ENCODE data around the gene SCN2B. TPM values are rescaled to one million over a fixed set of nuclear protein-coding genes. Genes with fewer than 3 reads are reported as not detected.

Gene SCN2B
- total RNA-seq, 1 donor: not detected

DNA sequence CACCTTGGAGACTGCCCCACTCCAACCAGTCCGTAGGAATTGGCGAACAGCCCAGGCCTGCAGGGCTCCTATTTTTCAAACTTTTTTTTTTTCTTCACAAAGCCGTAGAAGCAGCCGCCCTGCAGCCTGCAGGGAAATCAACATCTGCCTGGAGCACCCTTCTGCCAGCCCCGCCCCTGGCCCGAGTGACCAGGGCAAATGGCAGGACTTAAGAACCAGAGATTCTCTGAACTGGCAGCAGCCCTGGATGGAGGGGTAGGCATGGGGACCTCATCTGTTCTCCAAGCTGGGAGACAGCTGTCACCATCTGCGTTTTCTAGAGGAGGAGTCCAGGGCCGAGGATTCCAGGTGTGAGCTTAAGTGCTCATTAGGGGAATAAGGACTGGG, 5.6 kb downstream of the SCN2B start:
- H3K4me3 ChIP-seq (ENCODE audit: low read depth, low read length): no peak overlapping the region
- DNase-seq (ENCODE audit: low read depth): no peak
- TF ChIP-seq, protein P1, sequence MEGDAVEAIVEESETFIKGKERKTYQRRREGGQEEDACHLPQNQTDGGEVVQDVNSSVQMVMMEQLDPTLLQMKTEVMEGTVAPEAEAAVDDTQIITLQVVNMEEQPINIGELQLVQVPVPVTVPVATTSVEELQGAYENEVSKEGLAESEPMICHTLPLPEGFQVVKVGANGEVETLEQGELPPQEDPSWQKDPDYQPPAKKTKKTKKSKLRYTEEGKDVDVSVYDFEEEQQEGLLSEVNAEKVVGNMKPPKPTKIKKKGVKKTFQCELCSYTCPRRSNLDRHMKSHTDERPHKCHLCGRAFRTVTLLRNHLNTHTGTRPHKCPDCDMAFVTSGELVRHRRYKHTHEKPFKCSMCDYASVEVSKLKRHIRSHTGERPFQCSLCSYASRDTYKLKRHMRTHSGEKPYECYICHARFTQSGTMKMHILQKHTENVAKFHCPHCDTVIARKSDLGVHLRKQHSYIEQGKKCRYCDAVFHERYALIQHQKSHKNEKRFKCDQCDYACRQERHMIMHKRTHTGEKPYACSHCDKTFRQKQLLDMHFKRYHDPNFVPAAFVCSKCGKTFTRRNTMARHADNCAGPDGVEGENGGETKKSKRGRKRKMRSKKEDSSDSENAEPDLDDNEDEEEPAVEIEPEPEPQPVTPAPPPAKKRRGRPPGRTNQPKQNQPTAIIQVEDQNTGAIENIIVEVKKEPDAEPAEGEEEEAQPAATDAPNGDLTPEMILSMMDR (IDR thresholded peaks at IDR 0.05; ENCODE audit: insufficient read depth, low read depth, low read length): no peak

DNA sequence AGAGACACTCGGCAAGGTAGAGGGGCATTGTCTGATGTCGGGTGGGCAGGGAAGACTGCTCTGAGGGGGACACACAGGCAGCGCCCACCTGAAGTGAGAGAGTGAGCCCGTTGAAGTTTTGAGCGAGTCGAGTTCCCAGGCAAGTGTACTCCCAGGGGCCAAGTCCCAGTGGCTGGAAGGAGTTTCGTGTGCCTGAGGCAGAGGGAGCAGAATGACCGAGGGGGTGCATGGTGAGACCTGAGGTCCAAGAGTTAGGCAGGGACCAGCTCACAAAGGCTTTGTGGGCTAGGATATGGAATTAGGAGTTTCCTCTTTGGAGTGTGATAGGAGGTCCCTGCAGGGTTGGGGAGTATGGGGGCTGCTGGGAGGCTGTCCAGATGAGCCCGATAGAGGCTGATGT, 6.2 kb downstream of the SCN2B start:
- H3K4me3 ChIP-seq (ENCODE audit: low read depth, low read length): no peak overlapping the region
- no peak for DNase-seq (ENCODE audit: low read depth)
- TF ChIP-seq, protein P1 (IDR thresholded peaks at IDR 0.05; ENCODE audit: insufficient read depth, low read depth, low read length): no peak

DNA sequence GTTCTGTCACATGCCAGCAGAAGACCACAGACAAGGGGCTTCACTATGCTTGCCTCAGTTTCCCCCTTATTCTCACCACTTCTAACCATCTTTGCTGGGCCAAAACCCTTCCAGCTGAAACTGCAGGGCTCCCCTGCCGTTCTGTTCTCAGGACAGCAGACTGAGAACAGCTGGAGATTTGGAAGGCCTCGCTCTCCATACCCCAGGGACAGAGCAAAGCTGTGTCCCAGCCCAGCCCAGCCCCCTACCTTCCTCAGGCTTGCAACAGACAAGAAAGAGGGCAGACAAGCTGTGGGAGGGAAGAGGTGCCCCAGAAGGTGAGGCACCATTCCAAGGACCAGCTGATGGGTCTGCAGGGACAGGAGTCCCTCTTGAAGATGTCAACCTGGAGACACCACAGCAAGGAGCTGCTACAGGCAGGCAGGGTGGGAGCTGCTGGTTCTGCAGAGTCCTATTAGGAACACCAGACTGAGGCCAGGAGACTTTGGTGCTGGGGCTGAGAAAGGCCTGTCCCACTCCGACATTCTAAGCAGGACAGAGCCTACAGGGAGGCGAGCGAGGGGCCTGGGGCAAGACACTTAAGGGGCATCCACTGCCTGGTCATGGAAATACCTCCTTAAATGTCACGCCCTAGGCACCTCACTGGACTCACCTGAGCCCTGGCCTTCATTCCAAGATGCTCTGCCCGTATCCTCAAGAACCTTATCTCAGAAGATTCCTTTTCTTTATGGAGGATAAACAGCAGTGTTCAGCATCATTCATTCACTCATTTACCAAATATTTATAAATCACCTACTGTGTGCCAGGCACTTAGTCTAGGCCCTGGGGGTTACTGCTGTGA, 6.9 kb downstream of the SCN2B start:
- DNase-seq (ENCODE audit: low read depth): no peak
- no peak overlapping the region for H3K4me3 ChIP-seq (ENCODE audit: low read depth, low read length)
- TF ChIP-seq, protein P1 (IDR thresholded peaks at IDR 0.05; ENCODE audit: insufficient read depth, low read depth, low read length): no peak

DNA sequence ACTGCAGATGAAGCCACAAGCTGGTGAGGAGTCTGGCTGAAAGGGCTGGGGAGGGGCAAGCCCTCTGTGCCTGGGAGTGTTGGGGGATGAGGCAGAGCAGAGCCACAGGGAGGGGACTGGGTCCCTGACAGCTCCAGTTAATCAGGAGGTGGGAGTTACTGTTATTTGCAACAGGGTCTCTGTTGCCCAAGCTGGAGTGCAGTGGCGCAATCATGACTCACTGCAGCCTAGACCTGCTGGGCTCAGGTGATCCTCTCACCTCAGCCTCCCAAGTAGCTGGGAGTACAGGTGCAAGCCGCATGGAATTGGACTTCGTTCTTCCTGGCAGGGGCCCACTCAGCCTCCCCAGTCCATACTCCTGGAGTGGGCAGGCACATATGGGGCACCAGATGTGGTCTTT, 7.7 kb downstream of the SCN2B start:
- TF ChIP-seq, protein P1 (IDR thresholded peaks at IDR 0.05; ENCODE audit: insufficient read depth, low read depth, low read length): no peak
- H3K4me3 ChIP-seq (ENCODE audit: low read depth, low read length): no peak overlapping the region
- no peak for DNase-seq (ENCODE audit: low read depth)

DNA sequence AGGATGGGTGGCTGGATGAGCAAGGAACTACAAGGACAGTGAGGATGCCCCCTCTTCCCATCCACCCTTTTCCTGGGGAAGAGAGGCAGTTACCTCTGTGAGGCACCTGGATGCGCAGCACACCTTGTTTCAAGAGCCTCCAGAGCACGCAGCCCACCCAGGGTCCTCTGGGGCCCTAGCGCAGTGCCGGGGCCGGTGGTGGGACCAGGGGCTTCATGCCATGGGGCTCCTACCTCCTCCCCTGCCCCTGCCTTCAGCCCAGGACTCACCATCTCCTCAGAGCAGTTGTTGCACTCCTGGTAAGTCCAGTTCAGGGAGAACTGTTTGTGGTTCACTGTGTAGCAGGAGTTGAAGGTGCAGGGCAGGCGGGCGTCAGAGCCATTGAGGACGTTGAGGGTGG, 8.1 kb downstream of the SCN2B start:
- TF ChIP-seq, protein P1 (IDR thresholded peaks at IDR 0.05; ENCODE audit: insufficient read depth, low read depth, low read length): no peak
- no peak overlapping the region for H3K4me3 ChIP-seq (ENCODE audit: low read depth, low read length)
- no peak for DNase-seq (ENCODE audit: low read depth)

DNA sequence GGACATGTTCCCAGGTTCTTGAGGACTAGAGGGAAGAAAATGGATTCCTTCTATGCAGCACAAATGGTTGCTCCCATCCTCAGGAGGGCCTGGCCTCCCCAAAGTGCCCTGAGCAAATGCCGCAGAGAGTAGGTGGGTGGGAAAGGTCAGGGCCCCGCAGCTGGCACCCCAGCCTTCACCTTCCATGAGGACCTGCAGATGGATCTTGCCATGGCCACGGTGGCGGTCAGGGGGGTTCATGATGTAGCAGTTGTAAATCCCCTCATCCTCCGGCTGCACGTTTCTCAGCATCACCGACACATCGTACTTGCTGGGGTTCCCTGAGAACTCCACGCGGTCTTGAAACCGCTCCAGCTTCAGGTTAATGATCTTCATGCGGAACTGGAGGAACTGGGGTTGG, 8.5 kb downstream of the SCN2B start:
- TF ChIP-seq, protein P1 (IDR thresholded peaks at IDR 0.05; ENCODE audit: insufficient read depth, low read depth, low read length): no peak
- no peak overlapping the region for H3K4me3 ChIP-seq (ENCODE audit: low read depth, low read length)
- no peak for DNase-seq (ENCODE audit: low read depth)

DNA sequence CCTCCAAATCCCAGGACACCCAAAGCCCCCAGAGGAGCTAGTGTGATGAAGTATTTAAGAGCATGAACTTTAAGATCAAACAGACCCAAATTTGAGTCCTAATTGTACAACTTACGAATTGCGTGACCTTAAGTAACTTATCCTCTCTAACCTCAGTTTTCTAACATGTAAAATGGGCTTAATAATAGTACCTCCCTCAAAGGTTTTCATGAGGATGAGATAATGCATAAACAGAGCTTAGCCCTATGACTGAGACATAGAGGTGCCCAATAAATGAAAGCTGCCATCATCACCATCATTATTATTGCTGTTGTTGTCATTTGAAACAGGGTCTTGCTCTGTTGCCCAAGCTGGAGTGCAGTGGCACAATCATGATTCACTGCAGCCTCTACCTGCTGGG, 9.2 kb downstream of the SCN2B start:
- TF ChIP-seq, protein P1 (IDR thresholded peaks at IDR 0.05; ENCODE audit: insufficient read depth, low read depth, low read length): no peak

More for the DNA sequence above, 9.2 kb downstream of the SCN2B start:
- no peak for DNase-seq (ENCODE audit: low read depth)
- H3K4me3 ChIP-seq (ENCODE audit: low read depth, low read length): no peak overlapping the region
